HG03196 (cell line): ENCODE results near the gene PPP1R12A.
"Not testable (repeated sequence)": the region's sequence is repeated elsewhere in the genome, so short reads cannot be mapped to it uniquely, and the experiment has no call there.

ENCODE experiments used
- ATAC-seq: cut with Tn5 transposase; IDR thresholded peaks from one replicate; pipeline ENCODE4 v1.9.1; 2021; ENCODE audit not compliant: unreplicated experiment

The PPP1R12A gene

DNA sequence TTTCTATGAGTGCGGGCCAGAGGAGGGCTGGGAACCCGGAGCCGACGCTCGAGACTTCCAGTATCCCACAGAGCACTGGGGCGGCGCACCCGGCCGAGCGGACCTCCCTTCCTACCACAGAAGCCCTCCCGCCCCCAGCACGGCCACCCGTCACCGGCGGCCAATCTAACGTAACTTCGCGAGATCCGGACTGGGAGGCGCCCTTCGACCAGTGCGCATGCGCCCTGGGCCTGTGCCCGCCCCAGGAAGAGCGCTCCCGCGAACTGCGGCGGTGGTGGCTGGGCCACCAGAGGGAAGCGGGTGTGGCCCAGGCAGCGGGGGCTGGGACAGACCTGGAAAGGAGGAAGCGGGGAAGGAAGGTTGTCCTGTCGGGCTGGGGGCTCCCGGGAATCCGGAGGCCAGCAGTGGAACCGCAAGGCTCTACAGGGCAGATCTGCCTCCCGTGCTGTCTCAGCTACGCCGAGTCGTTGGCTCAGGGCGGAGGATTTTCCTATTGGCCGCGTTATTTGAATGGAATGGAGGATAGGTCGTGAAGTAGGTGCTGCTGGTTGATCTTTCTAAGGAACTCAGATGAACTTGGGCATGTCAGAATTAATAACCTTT, at the start of gene PPP1R12A:
Gene PPP1R12A, minus strand, starts transcription at position 77 of the 603 bp plus-strand sequence. CDS start 166 bp downstream, outside the sequence.
- ATAC-seq: peak; percentile 87

DNA sequence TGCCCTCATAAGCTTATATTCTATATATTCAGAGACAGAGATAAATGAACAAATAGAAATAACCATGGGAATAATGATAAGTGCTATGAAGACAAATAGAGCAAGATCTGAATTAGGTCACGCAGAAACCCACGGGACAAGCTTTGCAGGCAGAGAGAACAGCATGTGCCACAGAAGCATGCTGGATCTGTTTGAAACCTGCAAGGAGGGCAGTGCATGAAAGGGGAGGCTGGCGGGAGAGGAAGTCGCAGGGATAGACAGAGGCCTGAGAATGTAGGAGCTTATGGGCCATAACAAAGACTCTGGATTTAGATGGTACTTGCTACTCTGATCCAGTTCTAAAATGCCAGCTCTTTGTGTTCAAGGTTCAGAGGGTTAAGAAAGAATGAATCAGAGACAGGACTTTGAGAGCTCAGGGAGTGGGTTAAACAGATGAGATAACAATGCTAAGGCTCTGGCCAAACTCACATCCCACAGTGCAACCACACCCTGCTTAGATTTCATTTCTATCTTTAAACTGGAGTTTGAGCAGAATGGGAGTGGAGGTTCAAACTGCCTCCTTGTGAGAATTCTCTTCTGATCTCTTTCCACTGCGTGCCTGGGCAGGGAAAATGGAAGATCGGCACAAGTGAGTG, 49.2 kb upstream of the PPP1R12A start:
- no peak for ATAC-seq

DNA sequence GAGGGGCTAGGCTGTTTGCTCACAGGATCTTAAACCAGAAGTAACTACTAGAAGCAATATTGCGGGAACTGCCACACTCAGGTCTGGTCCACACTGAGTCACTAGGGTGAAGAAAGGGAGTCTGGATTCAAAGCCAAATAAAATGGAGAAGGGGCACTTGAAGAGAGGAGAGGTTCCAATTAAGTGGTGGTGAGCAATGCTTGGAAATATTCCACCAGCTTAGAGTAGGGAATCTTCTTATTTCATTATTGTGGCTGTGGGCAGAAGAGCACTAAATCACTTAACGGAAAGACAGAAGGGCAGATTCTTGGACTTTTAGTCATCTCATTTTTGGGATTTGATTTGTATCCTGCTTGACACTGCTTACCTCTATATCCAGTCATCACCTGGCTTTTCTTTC, 48.6 kb upstream of the PPP1R12A start:
- ATAC-seq: no peak

DNA sequence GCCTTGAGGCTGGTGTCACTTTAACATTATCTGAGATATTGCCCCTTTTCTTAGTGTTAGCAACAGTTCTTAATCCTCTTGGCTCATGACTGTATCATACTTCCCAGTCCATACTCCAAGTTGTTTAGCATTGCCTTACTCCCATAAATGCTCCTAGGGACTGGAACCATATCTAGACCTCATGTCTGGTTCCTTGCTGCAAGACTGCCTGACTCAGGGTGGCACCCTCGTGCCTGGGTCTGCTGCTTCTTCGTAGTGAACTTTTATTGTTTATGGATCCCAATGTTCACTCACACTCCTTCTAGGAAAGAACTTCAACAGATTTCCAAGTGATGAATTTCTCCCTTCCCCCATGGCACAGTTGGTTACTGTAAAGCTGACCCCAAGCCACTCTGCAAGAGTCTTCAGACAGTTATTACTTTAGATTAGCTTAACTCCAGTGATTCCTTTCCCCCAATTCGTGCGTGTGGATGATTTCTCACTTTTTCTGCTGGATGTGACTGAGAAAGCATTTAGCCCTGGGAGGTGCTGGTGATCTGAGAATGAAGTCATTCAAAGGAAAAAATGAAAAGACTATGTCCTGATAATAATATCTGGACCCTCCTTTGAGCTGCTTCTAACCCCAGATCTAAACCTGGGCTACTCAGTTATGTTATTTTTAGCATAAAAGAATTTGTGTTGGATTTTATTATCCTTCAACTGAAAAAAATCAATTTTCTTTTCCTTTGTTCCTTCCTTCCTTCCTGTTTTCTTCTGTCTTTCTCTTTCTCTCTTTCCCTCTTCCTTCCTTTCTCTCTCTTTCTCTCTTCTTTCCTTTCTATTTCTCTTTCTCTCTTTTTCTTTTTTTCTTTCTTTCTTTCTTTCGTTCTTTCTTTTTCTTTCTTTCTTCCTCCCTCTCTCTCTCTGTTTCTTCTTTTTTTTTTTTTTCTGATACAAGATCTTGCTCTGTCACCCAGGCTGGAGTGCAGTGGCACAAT, 47.5 kb upstream of the PPP1R12A start:
- ATAC-seq: no peak

DNA sequence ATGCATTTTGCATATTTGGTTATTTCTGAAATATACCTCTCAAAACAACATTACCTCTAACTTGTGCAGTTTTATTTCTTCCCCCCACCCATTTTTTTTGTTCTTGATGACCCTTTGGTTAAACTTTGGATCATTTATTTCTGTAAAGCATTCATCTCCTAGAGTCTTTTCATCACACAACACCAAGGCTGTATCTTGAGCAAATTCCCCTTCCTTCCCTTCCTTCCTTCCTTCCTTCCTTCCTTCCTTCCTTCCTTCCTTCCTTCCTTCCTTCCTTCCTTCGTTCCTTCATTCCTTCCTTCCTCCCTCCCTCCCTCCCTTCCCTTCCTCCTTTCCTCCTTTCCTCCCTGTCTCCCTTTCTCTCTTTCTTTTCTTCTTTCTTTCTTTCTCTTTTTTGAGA, 43.8 kb upstream of the PPP1R12A start:
- ATAC-seq: no peak

DNA sequence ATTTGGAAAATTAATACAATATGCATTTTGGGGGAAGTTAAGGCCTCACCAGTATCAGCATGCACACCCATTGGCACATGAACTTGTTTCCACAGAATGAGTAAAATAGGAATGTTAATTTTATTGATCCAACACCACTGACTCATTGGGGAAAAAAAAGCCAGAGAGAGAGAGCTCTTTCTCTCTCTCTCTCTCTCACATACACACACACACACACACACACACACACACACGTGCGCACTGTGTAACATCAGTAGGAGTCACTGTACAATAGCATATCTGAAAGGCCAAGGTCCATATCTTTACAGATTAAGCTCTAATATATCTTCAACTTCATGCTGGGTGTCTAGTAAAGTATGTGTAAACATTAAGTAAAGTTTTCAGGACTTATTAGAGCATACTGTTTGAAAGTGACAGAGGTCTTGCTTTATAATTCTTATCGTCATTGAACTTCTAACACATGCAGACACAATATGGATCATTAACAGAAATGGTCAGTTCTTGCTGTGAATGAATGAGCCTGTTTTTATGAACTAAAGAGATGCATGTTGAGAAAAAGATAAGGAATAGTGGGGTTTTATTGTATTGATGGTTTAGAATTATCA, 43.1 kb upstream of the PPP1R12A start:
- not testable (repeated sequence) for ATAC-seq

DNA sequence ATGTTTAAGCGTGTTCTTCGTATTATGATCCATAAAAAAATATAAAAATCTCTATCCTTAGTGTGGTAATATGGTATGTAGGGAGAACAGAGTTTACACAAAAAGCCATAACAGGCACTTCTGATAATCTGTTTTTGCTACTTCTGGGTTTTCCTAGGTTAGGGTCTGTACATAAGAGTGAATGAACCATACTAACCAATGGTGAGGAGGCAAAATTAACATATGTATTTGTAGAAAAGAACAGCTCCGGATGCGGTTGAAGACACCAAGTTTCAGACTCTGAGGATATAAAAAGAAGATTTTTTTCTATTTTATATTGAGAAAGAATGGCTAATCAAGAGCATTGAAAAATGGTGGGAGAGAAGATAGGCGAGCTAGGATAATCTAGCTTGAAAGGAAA, 40.2 kb upstream of the PPP1R12A start:
- no peak for ATAC-seq

DNA sequence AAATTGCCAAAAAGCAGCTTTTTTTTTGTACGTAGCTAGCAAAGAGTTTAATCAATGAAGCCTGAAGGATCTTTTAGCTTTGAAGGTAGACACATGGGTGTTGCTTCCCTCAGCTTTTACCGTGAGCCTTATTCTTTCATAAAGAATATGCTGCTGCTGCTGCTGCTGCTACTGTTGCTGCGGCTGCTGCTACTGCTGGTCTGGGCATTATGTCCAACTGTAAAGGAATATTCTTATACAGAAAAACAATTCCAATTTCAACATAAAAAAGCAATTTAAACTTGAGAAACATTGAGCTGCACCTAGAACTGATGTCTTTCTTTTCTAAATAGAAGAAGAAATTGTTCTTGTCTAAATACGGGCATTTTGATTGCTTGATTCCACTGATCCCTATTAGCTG, 38.9 kb upstream of the PPP1R12A start:
- ATAC-seq: no peak

DNA sequence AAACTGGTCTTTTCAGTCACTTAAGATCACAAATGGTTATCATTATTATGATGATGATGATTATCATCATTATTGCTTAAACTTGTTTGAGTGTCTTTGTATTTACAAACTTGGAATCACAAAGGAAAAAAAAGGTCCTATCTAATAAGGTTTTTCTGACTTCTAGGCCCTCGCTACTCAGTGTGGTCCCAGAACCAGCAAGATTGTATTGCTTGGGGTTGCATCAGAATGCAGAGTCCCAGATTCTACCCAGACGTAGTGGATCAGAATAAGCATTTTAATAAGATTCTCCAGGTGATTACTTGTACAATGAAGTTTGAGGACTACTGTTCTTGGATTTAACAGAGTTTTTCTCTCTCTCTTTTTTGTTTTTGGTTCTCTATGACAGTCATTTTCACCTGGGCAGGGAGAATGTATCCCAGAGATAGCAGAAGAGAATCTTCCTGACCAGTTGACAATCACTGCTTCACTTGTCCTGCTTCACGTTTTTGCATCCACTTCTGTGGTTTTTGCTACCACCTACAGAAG, 29.3 kb upstream of the PPP1R12A start:
- no peak for ATAC-seq

DNA sequence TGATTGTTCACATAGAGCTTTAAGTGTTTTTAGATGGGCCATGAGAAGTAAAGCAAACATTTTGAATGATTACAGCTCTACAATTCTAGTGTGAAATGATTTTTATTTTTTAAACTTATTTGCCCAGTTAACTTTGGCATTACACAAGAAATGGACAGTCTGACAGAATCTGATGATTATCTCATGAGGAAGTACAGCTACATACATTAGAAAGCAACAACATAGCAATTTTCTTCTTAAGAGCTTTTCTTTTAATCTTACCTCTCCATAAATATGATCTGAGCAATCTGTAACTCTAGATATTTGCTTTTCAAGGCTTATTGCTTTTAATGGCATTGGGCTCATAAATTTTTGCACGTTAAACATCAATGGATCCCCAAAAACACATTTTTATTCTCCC, 26.5 kb upstream of the PPP1R12A start:
- no peak for ATAC-seq

DNA sequence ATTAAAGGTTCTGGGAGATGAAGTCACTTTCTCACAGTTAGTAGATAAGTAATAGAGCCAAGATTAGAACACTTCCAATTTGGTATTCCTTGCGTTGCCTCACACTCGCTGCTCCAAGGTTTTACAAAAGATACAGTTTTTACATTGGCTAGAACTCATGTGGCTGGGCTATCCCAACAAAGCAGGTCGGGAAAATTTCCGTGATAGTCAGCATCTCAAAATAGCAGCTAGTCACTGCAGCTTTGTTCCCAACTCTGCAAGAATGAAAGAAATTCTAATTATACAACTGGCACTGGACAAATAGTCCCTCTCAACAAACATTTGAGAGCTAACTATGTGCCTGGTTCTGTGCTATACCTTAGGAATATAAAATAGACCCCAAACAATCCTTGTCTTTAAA, 24.6 kb upstream of the PPP1R12A start:
- no peak for ATAC-seq

DNA sequence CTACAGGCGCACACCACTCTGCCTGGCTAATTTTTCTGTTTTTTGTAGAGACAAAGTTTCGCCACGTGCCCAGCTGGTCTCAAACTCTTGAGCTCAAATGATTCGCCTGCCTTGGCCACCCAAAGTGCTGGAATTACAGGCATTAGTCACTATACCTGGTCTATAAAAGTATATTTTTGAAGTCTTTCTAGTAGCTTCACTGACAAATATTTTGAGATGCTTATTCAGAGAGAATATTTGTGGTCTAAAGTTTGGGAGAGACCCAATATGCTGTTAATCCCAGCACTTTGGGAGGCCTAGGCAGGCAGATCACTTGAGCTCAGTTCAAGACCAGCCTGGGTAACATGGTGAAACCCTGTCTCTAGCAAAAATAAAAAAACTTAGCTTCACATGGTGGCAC, 22.0 kb upstream of the PPP1R12A start:
- ATAC-seq: no peak

DNA sequence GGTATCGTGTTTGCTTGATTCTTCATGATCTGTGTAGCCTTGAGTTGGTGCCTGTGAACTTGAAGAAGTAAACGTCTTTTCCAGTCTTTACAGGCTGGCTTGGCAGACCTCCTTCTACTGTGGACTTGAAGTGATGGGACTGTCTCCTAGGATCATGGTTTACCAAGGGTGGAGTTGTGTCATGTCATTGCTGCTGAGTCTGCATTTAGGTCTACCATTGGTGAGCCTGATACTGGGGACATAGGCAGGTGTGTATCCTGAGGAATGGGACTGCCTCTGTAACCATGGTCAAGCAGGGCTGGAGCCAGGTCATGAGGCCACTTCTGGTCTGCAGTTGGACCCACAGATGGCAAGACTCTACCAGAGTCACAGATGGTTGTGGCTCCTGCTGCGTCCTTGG, 20.7 kb upstream of the PPP1R12A start:
- ATAC-seq: no peak

DNA sequence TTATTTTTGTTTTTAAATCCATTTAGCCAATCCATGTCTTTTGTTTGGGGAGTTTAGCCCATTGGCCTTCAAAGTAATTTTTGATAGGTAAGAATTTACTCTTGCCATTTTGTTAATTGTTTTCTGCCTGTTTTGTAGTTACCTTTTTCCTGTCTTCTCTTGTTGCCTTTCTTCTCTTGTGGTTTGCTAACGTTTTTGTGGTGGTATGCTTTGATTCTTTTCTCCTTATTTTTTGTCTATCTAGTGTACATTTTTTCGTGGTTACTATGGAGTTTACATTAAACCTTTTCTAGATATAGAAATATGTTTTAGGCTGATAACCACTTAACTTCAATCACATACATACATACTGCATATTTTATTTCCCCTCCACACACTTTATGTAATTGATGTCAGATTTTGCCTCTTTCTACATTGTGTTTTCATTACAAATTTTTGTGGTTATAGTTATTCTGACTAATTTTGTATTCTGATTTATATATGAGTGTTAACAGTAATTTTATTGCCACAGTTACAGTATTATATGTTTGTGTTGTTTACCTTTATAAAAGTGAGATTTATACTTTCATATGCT, 19.2 kb upstream of the PPP1R12A start:
- no peak for ATAC-seq

DNA sequence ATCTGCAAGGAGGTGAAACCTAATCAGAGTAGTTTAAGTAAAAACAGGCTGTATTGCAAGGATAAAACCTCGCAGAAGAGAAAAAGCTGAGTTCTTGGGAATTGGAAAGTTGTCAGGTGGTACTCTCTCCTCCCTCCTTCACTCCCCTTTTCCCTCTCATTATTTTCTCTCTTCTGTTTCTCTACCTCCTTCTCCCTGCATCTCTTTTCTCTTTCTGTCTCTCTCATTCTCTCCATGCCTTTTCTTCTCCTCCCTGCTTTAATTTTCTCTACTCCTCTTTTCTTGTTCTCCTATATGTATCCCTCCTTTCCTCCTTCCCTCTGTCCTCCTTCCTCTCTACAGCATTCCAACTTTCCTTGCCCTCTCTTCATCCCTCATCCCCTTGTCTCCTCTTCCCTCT, 14.2 kb upstream of the PPP1R12A start:
- no peak for ATAC-seq

DNA sequence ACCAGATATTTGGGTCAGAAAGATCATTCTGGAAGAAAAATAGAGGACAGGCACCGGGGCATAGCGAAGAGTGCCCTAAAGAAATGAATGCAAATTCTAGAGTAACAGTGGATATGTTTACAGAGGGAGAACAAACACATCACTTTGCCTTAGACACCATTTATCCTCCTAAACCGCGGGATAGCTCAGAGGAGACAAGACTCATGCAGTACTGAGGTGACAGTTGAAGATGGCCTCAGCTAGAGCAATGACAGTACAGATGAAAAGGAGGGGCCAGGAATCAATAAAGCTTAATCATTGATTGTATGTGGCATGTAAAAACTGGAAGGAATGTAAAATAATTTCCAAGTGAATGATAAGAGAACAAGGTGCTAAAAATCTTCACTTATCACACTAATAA, 10.5 kb upstream of the PPP1R12A start:
- ATAC-seq: no peak

DNA sequence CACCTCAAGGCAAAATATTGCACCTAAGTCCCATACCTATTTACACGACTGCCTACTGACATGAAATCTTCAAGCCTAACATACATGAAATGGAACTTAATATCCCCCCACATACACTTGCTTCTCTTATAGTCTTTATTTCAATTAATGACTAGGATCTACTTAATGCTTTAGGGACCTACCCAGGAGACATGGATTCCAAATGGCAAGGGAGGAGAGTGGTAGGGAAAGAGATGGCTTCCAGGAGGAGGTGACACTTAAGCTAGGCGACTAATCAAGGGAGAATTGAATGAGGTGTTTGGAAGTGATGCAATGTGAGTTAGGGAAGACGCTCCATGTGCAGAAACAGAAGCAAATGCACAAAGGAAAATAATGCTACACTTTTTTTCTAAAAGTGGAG, 9.7 kb upstream of the PPP1R12A start:
- no peak for ATAC-seq

DNA sequence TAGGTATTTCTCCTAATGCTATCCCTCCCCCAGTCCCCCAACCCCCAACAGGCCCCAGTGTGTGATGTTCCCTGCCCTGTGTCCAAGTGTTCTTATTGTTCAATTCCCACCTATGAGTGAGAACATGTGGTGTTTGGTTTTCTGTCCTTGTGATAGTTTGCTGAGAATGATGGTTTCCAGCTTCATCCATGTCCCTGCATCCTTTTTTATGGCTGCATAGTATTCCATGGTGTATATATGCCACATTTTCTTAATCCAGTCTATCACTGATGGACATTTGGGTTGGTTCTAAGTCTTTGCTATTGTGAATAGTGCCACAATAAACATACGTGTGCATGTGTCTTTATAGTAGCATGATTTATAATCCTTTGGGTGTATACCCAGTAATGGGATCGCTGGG, 7.9 kb upstream of the PPP1R12A start:
- not testable (repeated sequence) for ATAC-seq

DNA sequence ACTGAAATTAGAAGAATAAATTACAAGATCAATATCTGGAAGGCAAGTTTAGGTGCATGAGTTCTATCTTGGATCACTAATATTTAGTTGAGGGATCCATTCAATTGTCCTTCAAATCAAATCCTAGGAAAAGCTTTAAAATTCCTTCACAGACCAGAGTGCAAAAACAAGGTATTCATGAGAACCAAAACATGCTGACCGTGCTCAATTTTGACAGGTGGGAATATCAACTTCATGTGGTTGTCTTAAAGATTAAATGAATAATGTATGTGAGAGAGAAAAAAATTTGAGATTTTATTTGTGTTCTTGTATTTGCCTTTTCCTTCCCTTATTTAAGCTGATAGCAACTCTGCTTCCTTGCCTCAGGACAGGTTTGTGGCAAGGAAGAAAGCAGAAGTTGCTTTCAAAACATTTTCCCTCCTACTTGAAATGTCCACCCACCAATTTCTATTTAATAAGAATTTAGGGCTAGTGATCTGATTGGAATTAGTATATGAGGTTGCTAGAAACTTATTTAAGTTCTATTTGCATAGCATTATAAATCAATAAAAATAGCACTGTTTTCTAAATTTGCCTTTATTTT, 4.9 kb upstream of the PPP1R12A start:
- no peak for ATAC-seq

DNA sequence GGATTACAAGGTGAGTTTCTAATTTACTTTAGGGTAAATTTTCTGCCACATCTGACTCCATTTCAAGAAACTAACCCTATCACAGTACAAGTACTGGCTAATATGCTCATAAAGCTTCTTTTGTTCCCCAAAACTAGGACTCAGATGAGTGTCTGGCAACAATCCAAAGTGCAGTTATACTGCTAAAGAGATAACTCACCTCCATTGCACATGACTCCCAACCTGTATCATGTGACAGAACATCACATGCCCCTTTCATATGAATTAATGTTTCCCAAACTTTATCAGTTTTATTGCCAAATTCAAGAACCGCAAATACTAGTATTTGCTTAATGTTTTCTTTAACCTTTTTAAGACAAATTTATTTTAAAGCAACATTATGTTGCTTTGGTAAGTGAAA, 3.9 kb upstream of the PPP1R12A start:
- ATAC-seq: no peak

DNA sequence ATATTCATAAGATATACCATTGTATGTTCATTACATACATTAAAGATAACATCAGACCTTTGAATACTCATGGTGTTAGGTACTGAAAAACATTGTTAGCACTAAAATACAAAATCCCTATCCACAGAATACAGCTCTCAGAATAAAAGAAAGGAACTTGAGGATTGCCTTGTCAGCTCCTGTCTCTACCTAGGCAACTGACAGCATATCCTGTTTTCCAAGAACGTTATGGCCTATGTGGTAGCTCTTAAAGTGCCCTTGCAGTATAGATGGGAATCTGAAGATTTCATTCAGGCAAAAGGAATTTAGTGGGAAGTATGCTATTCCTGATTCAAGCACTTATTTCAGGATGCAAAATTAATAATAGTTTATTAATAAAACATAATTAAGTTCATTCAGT, 1.8 kb upstream of the PPP1R12A start:
- ATAC-seq: no peak
